ENCODE measurements around the gene INPP5D. TPM values are rescaled to one million over a fixed set of nuclear protein-coding genes. Genes with fewer than 3 reads are reported as not detected.

Gene INPP5D
- polyA plus RNA-seq, 3 donors, result 30.6 to 90.2 (median 54.8) TPM

DNA sequence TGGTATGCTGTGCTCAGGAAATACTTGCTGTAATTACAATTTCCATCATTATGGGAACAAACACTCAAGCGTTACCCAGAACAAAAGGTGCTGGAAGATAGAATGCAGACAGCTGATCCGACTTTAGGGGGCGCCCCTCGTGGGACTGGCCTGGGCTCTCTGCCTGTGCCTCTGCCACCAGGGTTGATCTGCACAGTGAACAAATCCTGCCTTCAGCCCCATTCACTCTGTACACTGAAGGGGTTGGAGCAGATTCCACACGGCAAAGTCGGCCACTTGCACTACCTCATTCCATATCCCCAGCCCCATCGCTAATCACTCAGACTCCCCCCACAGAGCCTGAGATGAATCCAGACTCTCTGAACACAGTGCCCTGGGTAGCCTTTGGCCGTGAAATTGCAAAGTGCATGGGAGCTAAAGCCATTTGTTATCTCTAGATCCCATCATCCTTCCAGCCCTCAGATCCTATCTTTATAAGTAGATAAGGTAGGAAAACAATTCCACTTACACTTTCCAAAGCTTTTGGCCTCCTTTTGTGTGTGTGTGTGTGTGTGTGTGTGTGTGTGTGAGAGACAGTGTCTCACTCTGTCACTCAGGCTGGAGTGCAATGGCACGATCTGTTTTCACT lies 69.3 kb downstream of the INPP5D start:
- H3K4me1 ChIP-seq (ENCODE audit: control insufficient read depth in 1 of 2, insufficient read depth in 2 of 2, low read length in 2 of 2), result no peaks in the 10 kb centered on the region
- peaks cover 0 to 5% of the 10 kb centered on the region in 2 donors for H3K9me3 ChIP-seq (replicated peaks in 1 of 2; ENCODE audit: control insufficient read depth in 1 of 2, insufficient read depth in 1 of 2, low read length in 2 of 2)
- H3K36me3 ChIP-seq (replicated peaks in 1 of 2; ENCODE audit: control insufficient read depth in 1 of 2, insufficient read depth in 2 of 2, low read length in 2 of 2), result peaks cover 92 to 100% of the 10 kb centered on the region in 2 donors
- peaks cover 95% of the 10 kb centered on the region for H4K20me1 ChIP-seq (ENCODE audit: insufficient read depth, low read length)
- H3K9me3 Mint-ChIP-seq, result peaks cover 0 to 5% (median 1%) of the 10 kb centered on the region in 7 donors
- H3K4me1 Mint-ChIP-seq, result peaks cover 3% of the 10 kb centered on the region
- H3K36me3 Mint-ChIP-seq, result peaks cover 79 to 95% of the 10 kb centered on the region in 2 donors
- no peak overlapping the region for H3K9ac ChIP-seq (ENCODE audit: insufficient read depth, low read length, poor library complexity, severe bottlenecking)
- H3K27ac ChIP-seq (ENCODE audit: low read depth in 1 of 2, low read length in 2 of 2), result peak overlapping the region in 1 of 2 donors; percentile 15
- H3K79me2 ChIP-seq (ENCODE audit: insufficient read depth, low read length), result peaks cover 49% of the 10 kb centered on the region
- no peaks in the 10 kb centered on the region for H3K27me3 ChIP-seq (ENCODE audit: control insufficient read depth in 2 of 2, insufficient read depth in 2 of 2, low read length in 2 of 2)
- DNase-seq, result no peak
- no peak overlapping the region for H3K4me3 Mint-ChIP-seq
- H3K27me3 Mint-ChIP-seq (ENCODE audit: low read depth in 3 of 3), result no peaks in the 10 kb centered on the region
- no peak overlapping the region for H3K4me3 ChIP-seq (replicated peaks in 1 of 3; ENCODE audit: low read depth in 2 of 3, low read length in 3 of 3)
- peak overlapping the region in 2 of 7 donors; percentile 42 to 58 for H3K27ac Mint-ChIP-seq
- no peak overlapping the region for H2AFZ ChIP-seq (ENCODE audit: insufficient read depth, low read depth, low read length, poor library complexity, severe bottlenecking)
- intact Hi-C loops (cut with micrococcal nuclease), result no loop called here
- 96% methylated on average over 3 of the region's 9 CpGs for WGBS (ENCODE audit: insufficient coverage)
- H3K4me2 ChIP-seq (replicated peaks; ENCODE audit: extremely low read depth, low read length, poor library complexity, severe bottlenecking), result no peak overlapping the region
- TF ChIP-seq, protein P1, sequence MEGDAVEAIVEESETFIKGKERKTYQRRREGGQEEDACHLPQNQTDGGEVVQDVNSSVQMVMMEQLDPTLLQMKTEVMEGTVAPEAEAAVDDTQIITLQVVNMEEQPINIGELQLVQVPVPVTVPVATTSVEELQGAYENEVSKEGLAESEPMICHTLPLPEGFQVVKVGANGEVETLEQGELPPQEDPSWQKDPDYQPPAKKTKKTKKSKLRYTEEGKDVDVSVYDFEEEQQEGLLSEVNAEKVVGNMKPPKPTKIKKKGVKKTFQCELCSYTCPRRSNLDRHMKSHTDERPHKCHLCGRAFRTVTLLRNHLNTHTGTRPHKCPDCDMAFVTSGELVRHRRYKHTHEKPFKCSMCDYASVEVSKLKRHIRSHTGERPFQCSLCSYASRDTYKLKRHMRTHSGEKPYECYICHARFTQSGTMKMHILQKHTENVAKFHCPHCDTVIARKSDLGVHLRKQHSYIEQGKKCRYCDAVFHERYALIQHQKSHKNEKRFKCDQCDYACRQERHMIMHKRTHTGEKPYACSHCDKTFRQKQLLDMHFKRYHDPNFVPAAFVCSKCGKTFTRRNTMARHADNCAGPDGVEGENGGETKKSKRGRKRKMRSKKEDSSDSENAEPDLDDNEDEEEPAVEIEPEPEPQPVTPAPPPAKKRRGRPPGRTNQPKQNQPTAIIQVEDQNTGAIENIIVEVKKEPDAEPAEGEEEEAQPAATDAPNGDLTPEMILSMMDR (IDR thresholded peaks at IDR 0.05), result no peak

DNA sequence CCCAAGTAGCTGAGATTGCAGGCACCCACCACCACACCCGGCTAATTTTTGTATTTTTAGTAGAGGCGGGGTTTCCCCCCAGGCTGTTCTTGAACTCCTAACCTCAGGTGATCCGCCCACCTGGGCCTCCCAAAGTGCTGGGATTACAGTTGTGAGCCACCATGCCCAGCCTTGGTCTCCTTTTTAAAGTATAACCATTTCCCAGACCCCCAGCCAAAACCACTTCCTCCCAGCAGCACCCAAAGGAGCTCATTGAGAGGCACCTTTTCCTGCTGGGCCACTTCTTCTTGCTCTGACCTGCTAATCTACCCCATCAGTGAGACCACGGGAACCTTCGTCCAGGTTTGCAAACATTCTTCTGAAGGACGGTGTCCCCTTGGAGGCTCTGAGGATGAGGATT lies 69.9 kb downstream of the INPP5D start:
- intact Hi-C loops (cut with micrococcal nuclease), result no loop called here
- peak overlapping the region in 3 of 7 donors; percentile 30 to 61 (median 58) for H3K27ac Mint-ChIP-seq

More for the DNA sequence above, 69.9 kb downstream of the INPP5D start:
- H3K36me3 Mint-ChIP-seq, result peaks cover 79 to 95% of the 10 kb centered on the region in 2 donors
- Histone ChIP-seq H4K20me1 (ENCODE audit: insufficient read depth, low read length) (peaks cover 92% of the 10 kb centered on the region), H2AFZ (ENCODE audit: insufficient read depth, low read depth, low read length, poor library complexity, severe bottlenecking) (no peak overlapping the region), H3K4me1 (ENCODE audit: control insufficient read depth in 1 of 2, insufficient read depth in 2 of 2, low read length in 2 of 2) (no peaks in the 10 kb centered on the region), H3K27ac (ENCODE audit: low read depth in 1 of 2, low read length in 2 of 2) (peak overlapping the region in 1 of 2 donors; percentile 15), H3K27me3 (ENCODE audit: control insufficient read depth in 2 of 2, insufficient read depth in 2 of 2, low read length in 2 of 2) (no peaks in the 10 kb centered on the region), H3K4me3 (replicated peaks in 1 of 3; ENCODE audit: low read depth in 2 of 3, low read length in 3 of 3) (no peak overlapping the region), H3K36me3 (replicated peaks in 1 of 2; ENCODE audit: control insufficient read depth in 1 of 2, insufficient read depth in 2 of 2, low read length in 2 of 2) (peaks cover 92 to 100% of the 10 kb centered on the region in 2 donors), H3K4me2 (replicated peaks; ENCODE audit: extremely low read depth, low read length, poor library complexity, severe bottlenecking) (no peak overlapping the region), H3K9me3 (replicated peaks in 1 of 2; ENCODE audit: control insufficient read depth in 1 of 2, insufficient read depth in 1 of 2, low read length in 2 of 2) (peaks cover 0 to 5% of the 10 kb centered on the region in 2 donors), H3K9ac (ENCODE audit: insufficient read depth, low read length, poor library complexity, severe bottlenecking) (no peak overlapping the region), H3K79me2 (ENCODE audit: insufficient read depth, low read length) (peaks cover 44% of the 10 kb centered on the region)
- no peaks in the 10 kb centered on the region for H3K27me3 Mint-ChIP-seq (ENCODE audit: low read depth in 3 of 3)
- H3K9me3 Mint-ChIP-seq, result peaks cover 0 to 6% (median 2%) of the 10 kb centered on the region in 7 donors
- TF ChIP-seq, protein P1 (IDR thresholded peaks at IDR 0.05), result no peak
- WGBS (ENCODE audit: insufficient coverage), result 100% methylated on average over 1 of the region's 6 CpGs
- no peak overlapping the region for H3K4me3 Mint-ChIP-seq
- H3K4me1 Mint-ChIP-seq, result no peaks in the 10 kb centered on the region
- DNase-seq, result no peak

All from CD14-positive monocyte (primary cell).